DOHH2 (cell line): ENCODE data around the gene TSPAN14.
A peak's percentile ranks its signal among the peaks of the same experiment; 100 is the strongest.

Experiments used
- H3F3A ChIP-seq: fragments of 200-600 bp; sonication (generic), shearing (Covaris generic); 2 replicates; pipeline ENCODE4 v1.6.0; 2016; ENCODE audit warnings: antibody characterized with exemption, mild to moderate bottlenecking; ENCODE audit not compliant: control insufficient read depth, insufficient read depth
- H3K27ac ChIP-seq: fragments of 200-600 bp; sonication (generic); 2 replicates; pipeline ENCODE4 v1.5.1; 2014; ENCODE audit warnings: low read depth, mild to moderate bottlenecking, low read length, moderate library complexity
- H3K27me3 ChIP-seq: fragments of 200-600 bp; sonication (generic); 2 replicates; pipeline ENCODE4 v1.6.1; 2014; ENCODE audit warnings: mild to moderate bottlenecking, low read length, mixed read lengths; ENCODE audit not compliant: control insufficient read depth
- H3K36me3 ChIP-seq: fragments of 200-600 bp; sonication (generic); 2 replicates; pipeline ENCODE4 v1.6.1; 2014; ENCODE audit warnings: mild to moderate bottlenecking, low read length, moderate library complexity, mixed read lengths; ENCODE audit not compliant: control insufficient read depth
- H3K4me1 ChIP-seq: fragments of 200-600 bp; sonication (generic); 2 replicates; pipeline ENCODE4 v1.6.1; 2014; ENCODE audit warnings: mild to moderate bottlenecking, low read length, mixed read lengths; ENCODE audit not compliant: control insufficient read depth
- H3K4me2 ChIP-seq: fragments of 200-600 bp; sonication (generic); 2 replicates; pipeline ENCODE4 v1.6.0; 2014; ENCODE audit warnings: mild to moderate bottlenecking, low read length, moderate library complexity
- H3K4me3 ChIP-seq: fragments of 200-600 bp; sonication (generic); 2 replicates; pipeline ENCODE4 v1.5.1; 2014; ENCODE audit warnings: mild to moderate bottlenecking, low read length, mixed read lengths
- H3K79me2 ChIP-seq: fragments of 200-600 bp; sonication (generic); 2 replicates; pipeline ENCODE4 v1.6.1; 2014; ENCODE audit warnings: mild to moderate bottlenecking, low read length, mixed read lengths; ENCODE audit not compliant: control insufficient read depth
- H3K9me2 ChIP-seq: fragments of 200-600 bp; sonication (generic); replicated peaks from 2 replicates; pipeline ENCODE4 v1.6.1; 2014; ENCODE audit warnings: mild to moderate bottlenecking, low read length, mixed read lengths; ENCODE audit not compliant: control insufficient read depth
- H3K9me3 ChIP-seq: fragments of 200-600 bp; sonication (generic); 2 replicates; pipeline ENCODE4 v1.6.1; 2014; ENCODE audit warnings: antibody characterized with exemption, low read length, mixed read lengths; ENCODE audit not compliant: control insufficient read depth, insufficient read depth
- H4K20me1 ChIP-seq: fragments of 200-600 bp; sonication (generic); 2 replicates; pipeline ENCODE4 v1.6.0; 2014; ENCODE audit warnings: low read depth, mild to moderate bottlenecking, antibody characterized with exemption, low read length, moderate library complexity; ENCODE audit not compliant: control insufficient read depth, insufficient read depth
- CTCF ChIP-seq: fragments of 200-600 bp; sonication (generic); IDR thresholded peaks from one replicate; pipeline ENCODE4 v1.5.1; 2014; ENCODE audit warnings: antibody characterized with exemption, mild to moderate bottlenecking, low read depth, low read length; ENCODE audit not compliant: poor library complexity, severe bottlenecking
- EZH2phosphoT487 ChIP-seq: fragments of 200-600 bp; sonication (generic); IDR thresholded peaks from 2 replicates; pipeline ENCODE4 v1.6.1; 2017; ENCODE audit warnings: borderline replicate concordance, mild to moderate bottlenecking, antibody characterized with exemption, low read length, moderate library complexity, mixed read lengths

TSPAN14 gene

GRCh38 chr10:80569131-80569895 is 115.2 kb downstream of the TSPAN14 start:
- no peak for TF ChIP-seq CTCF
- TF ChIP-seq EZH2phosphoT487: no peak
- Histone ChIP-seq H3K4me1 (no peaks in the 10 kb centered on the region), H3K27me3 (peaks cover 25% of the 10 kb centered on the region)

GRCh38 chr10:80571352-80571751 is 117.2 kb downstream of the TSPAN14 start:
- no peaks in the 10 kb centered on the region for H3F3A ChIP-seq
- no peak overlapping the region for H3K4me3 ChIP-seq
- no peak overlapping the region for H3K4me2 ChIP-seq
- no peaks in the 10 kb centered on the region for H3K79me2 ChIP-seq
- no peaks in the 10 kb centered on the region for H3K9me2 ChIP-seq
- TF ChIP-seq CTCF: no peak
- TF ChIP-seq EZH2phosphoT487: no peak
- no peaks in the 10 kb centered on the region for H3K9me3 ChIP-seq
- H3K27ac ChIP-seq: no peak overlapping the region
- H4K20me1 ChIP-seq: no peaks in the 10 kb centered on the region
- H3K27me3 ChIP-seq: peaks cover 20% of the 10 kb centered on the region
- no peaks in the 10 kb centered on the region for H3K36me3 ChIP-seq
- no peaks in the 10 kb centered on the region for H3K4me1 ChIP-seq

More at GRCh38 chr10:80569131-80569895, 115.2 kb downstream of the TSPAN14 start:
- Histone ChIP-seq H3K4me3 (no peak overlapping the region), H3K36me3 (no peaks in the 10 kb centered on the region), H3K9me2 (no peaks in the 10 kb centered on the region), H3K79me2 (no peaks in the 10 kb centered on the region), H3K9me3 (no peaks in the 10 kb centered on the region), H4K20me1 (no peaks in the 10 kb centered on the region), H3K4me2 (no peak overlapping the region), H3F3A (no peaks in the 10 kb centered on the region), H3K27ac (no peak overlapping the region)

- Histone ChIP-seq H4K20me1 (no peaks in the 10 kb centered on the region), H3K9me2 (no peaks in the 10 kb centered on the region), H3K4me3 (peak overlapping the region; percentile 43), H3K36me3 (no peaks in the 10 kb centered on the region), H3F3A (no peaks in the 10 kb centered on the region), H3K9me3 (no peaks in the 10 kb centered on the region), H3K79me2 (no peaks in the 10 kb centered on the region), H3K27me3 (no peaks in the 10 kb centered on the region), H3K4me1 (peaks cover 27% of the 10 kb centered on the region), H3K27ac (peak overlapping the region; percentile 73), H3K4me2 (peak overlapping the region; percentile 69)
- TF ChIP-seq EZH2phosphoT487: no peak
- no peak for TF ChIP-seq CTCF
These were observed 125.2 kb downstream of the TSPAN14 start for GRCh38 chr10:80579181-80579763.
